Ascending aorta (tissue), 2 donors: ENCODE results near the gene MESD. TPM values are rescaled to one million over a fixed set of nuclear protein-coding genes. Genes with fewer than 3 reads are reported as not detected.
A peak's percentile ranks its signal among the peaks of the same experiment; 100 is the strongest.

Experiments used
- DNase-seq, 2 donors: peaks; one replicate each; pipeline ENCODE4 v3.0.0-alpha.2; 2019; ENCODE audit warnings: low spot score in 2 of 2
- H3K27ac ChIP-seq, 2 donors: fragments of 200-600 bp; sonication (generic); one replicate each; pipeline ENCODE4 v1.5.1; 2016 to 2017; ENCODE audit warnings: mild to moderate bottlenecking in 1 of 2
- H3K27me3 ChIP-seq: fragments of 200-600 bp; sonication (generic); one replicate; pipeline ENCODE4 v1.5.1; 2017
- H3K36me3 ChIP-seq, 2 donors: fragments of 200-600 bp; sonication (generic); one replicate each; pipeline ENCODE4 v1.5.1; 2016
- H3K4me1 ChIP-seq, 2 donors: fragments of 200-600 bp; sonication (generic); one replicate each; pipeline ENCODE4 v1.5.1; 2016 to 2017; ENCODE audit warnings: mild to moderate bottlenecking in 1 of 2
- H3K4me3 ChIP-seq, 2 donors: fragments of 200-600 bp; sonication (generic); one replicate each; pipeline ENCODE4 v1.5.1; 2016 to 2017; ENCODE audit warnings: mild to moderate bottlenecking in 1 of 2
- H3K9me3 ChIP-seq, 2 donors: fragments of 200-600 bp; sonication (generic); one replicate each; pipeline ENCODE4 v1.5.1; 2016
- CTCF ChIP-seq, 3 experiments: fragments of 200-600 bp in 2 of 3; fragments of 450-650 bp in 1 of 3; sonication (generic) in 2 of 3; IDR thresholded peaks; one replicate each; pipeline ENCODE4 v1.5.1; 2016 to 2019; ENCODE audit warnings: antibody characterized with exemption in 3 of 3, mild to moderate bottlenecking in 1 of 3, moderate library complexity in 1 of 3
- intact Hi-C: fragments of 100-400 bp; cut with DNase I; formaldehyde crosslinking; loops from one replicate; pipeline ENCODE4 v1.15.1; 2023
- total RNA-seq: library from RNA; depleted of rRNA; stranded (reverse); fragments of >200 nt; gene quantifications from one replicate; pipeline ENCODE4 v1.1.0, GENCODE V29; 2016

The MESD gene
- total RNA-seq, 1 donor from 2014 or later: 6.4 TPM

- intact Hi-C loops: no loop called here
- no peak for TF ChIP-seq CTCF (IDR thresholded peaks at IDR 0.05)
- H3K9me3 ChIP-seq: no peaks in the 10 kb centered on the region
Measured at GRCh38 chr15:81025721-81026370, 36.2 kb upstream of the MESD start.

GRCh38 chr15:81024936-81025335, 35.3 kb upstream of the MESD start:
- Histone ChIP-seq H3K27ac (peak overlapping the region in 1 of 2 donors; percentile 64), H3K4me1 (no peaks in the 10 kb centered on the region), H3K4me3 (no peak overlapping the region), H3K9me3 (no peaks in the 10 kb centered on the region), H3K36me3 (no peaks in the 10 kb centered on the region), H3K27me3 (no peaks in the 10 kb centered on the region)
- DNase-seq: no peak
- intact Hi-C loops: no loop called here
- TF ChIP-seq CTCF (IDR thresholded peaks at IDR 0.05): no peak

More at GRCh38 chr15:81025721-81026370, 36.2 kb upstream of the MESD start:
- Histone ChIP-seq H3K27ac (no peak overlapping the region), H3K4me3 (no peak overlapping the region), H3K4me1 (no peaks in the 10 kb centered on the region), H3K36me3 (no peaks in the 10 kb centered on the region), H3K27me3 (no peaks in the 10 kb centered on the region)
- no peak for DNase-seq

GRCh38 chr15:81024265-81024872, 34.8 kb upstream of the MESD start:
- H3K27me3 ChIP-seq: no peaks in the 10 kb centered on the region
- no peak for TF ChIP-seq CTCF (IDR thresholded peaks at IDR 0.05)
- no peak overlapping the region for H3K4me3 ChIP-seq
- no peaks in the 10 kb centered on the region for H3K9me3 ChIP-seq
- intact Hi-C loops: no loop called here
- no peaks in the 10 kb centered on the region for H3K36me3 ChIP-seq
- H3K4me1 ChIP-seq: no peaks in the 10 kb centered on the region
- peak overlapping the region; percentile 64 to 70 for H3K27ac ChIP-seq
- no peak for DNase-seq

GRCh38 chr15:81023483-81024264, 34.1 kb upstream of the MESD start:
- no peaks in the 10 kb centered on the region for H3K27me3 ChIP-seq
- no peaks in the 10 kb centered on the region for H3K9me3 ChIP-seq
- peak overlapping the region; percentile 64 to 70 for H3K27ac ChIP-seq
- no peak for TF ChIP-seq CTCF (IDR thresholded peaks at IDR 0.05)
- no peaks in the 10 kb centered on the region for H3K4me1 ChIP-seq
- DNase-seq: peak; percentile 65 to 89
- intact Hi-C loops: no loop called here
- H3K4me3 ChIP-seq: peak overlapping the region in 1 of 2 donors; percentile 13
- no peaks in the 10 kb centered on the region for H3K36me3 ChIP-seq

- Histone ChIP-seq H3K36me3 (no peaks in the 10 kb centered on the region), H3K4me1 (no peaks in the 10 kb centered on the region), H3K4me3 (no peak overlapping the region), H3K27ac (no peak overlapping the region), H3K27me3 (no peaks in the 10 kb centered on the region), H3K9me3 (no peaks in the 10 kb centered on the region)
- intact Hi-C loops: no loop called here
- no peak for DNase-seq
- no peak for TF ChIP-seq CTCF (IDR thresholded peaks at IDR 0.05)
Measured at GRCh38 chr15:81021321-81021720, 31.7 kb upstream of the MESD start.
